HEK293 (cell line): ENCODE data around the gene VPS13D.
A peak's percentile ranks its signal among the peaks of the same experiment; 100 is the strongest.

Source experiments
- CTCF ChIA-PET: fragments of 350-600 bp; formaldehyde crosslinking; extraction: SDS; loops from one replicate; lab custom pipeline; 2021; ENCODE audit warnings: antibody characterized with exemption; lab: Yijun Ruan, JAX
- POLR2A ChIA-PET: fragments of 300-600 bp; formaldehyde crosslinking; extraction: SDS; loops from one replicate; lab custom pipeline; 2020; ENCODE audit warnings: antibody characterized with exemption, inconsistent platforms; lab: Yijun Ruan, JAX
- H3K27ac ChIP-seq: fragments of 200-500 bp; sonication (Bioruptor generic); 2 replicates; pipeline ENCODE4 v1.5.1; 2014; ENCODE audit warnings: low read depth, low read length, control low read depth, inconsistent platforms; ENCODE audit errors: extremely low read depth
- H3K36me3 ChIP-seq, 2 experiments: fragments of 200-500 bp in 1 of 2; sonication (Bioruptor generic) in 1 of 2; 1 replicate in 1 of 2; 2 replicates in 1 of 2; pipeline ENCODE4 v1.5.1; 2014 to 2017; ENCODE audit warnings: inconsistent platforms in 2 of 2, low read length in 2 of 2; ENCODE audit not compliant: control insufficient read depth in 2 of 2, insufficient read depth in 1 of 2
- H3K4me1 ChIP-seq: fragments of 200-500 bp; sonication (Bioruptor generic); 2 replicates; pipeline ENCODE4 v1.5.1; 2014; ENCODE audit warnings: mild to moderate bottlenecking, low read length, inconsistent platforms; ENCODE audit not compliant: control insufficient read depth, insufficient read depth
- H3K4me3 ChIP-seq: 2 replicates; pipeline ENCODE4 v1.5.1; 2011; ENCODE audit warnings: low read depth, mild to moderate bottlenecking, control low read depth, low read length, moderate library complexity
- H3K9me3 ChIP-seq: fragments of 200-500 bp; sonication (Bioruptor generic); 2 replicates; pipeline ENCODE4 v1.5.1; 2014; ENCODE audit warnings: low read depth, low read length, inconsistent platforms; ENCODE audit not compliant: control insufficient read depth, insufficient read depth
- KLF7 ChIP-seq: fragments of 450-650 bp; formaldehyde crosslinking; IDR thresholded peaks from 2 replicates; pipeline ENCODE4 v1.5.1; 2016; ENCODE audit warnings: missing biosample characterization, missing genetic modification characterization, borderline replicate concordance
- KLF8 ChIP-seq: fragments of 450-650 bp; formaldehyde crosslinking; IDR thresholded peaks from 2 replicates; pipeline ENCODE4 v1.5.1; 2016; ENCODE audit warnings: missing biosample characterization, missing genetic modification characterization
- ZBTB1 ChIP-seq: fragments of 450-650 bp; formaldehyde crosslinking; IDR thresholded peaks from 2 replicates; pipeline ENCODE4 v1.5.1; 2016; ENCODE audit warnings: missing biosample characterization, missing genetic modification characterization
- ZFHX2 ChIP-seq: fragments of 450-650 bp; formaldehyde crosslinking; conservative IDR thresholded peaks from 2 replicates; pipeline ENCODE4 v1.5.1; 2016; ENCODE audit warnings: missing biosample characterization, missing genetic modification characterization
- ZFP41 ChIP-seq: fragments of 450-650 bp; formaldehyde crosslinking; IDR thresholded peaks from 2 replicates; pipeline ENCODE4 v1.5.1; 2016; ENCODE audit warnings: missing biosample characterization, missing genetic modification characterization, borderline replicate concordance
- ZFP69B ChIP-seq: fragments of 450-650 bp; formaldehyde crosslinking; IDR thresholded peaks from 2 replicates; pipeline ENCODE4 v1.5.1; 2016; ENCODE audit warnings: missing biosample characterization, missing genetic modification characterization
- ZNF169 ChIP-seq: fragments of 450-650 bp; formaldehyde crosslinking; IDR thresholded peaks from 2 replicates; pipeline ENCODE4 v1.5.1; 2016; ENCODE audit warnings: missing biosample characterization, missing genetic modification characterization
- ZNF175 ChIP-seq: fragments of 450-650 bp; formaldehyde crosslinking; IDR thresholded peaks from 2 replicates; pipeline ENCODE4 v1.5.1; 2016; ENCODE audit warnings: missing biosample characterization, missing genetic modification characterization
- ZNF324 ChIP-seq: fragments of 450-650 bp; formaldehyde crosslinking; IDR thresholded peaks from 2 replicates; pipeline ENCODE4 v1.5.1; 2016; ENCODE audit warnings: missing biosample characterization, missing genetic modification characterization
- ZNF391 ChIP-seq: fragments of 450-650 bp; formaldehyde crosslinking; IDR thresholded peaks from 2 replicates; pipeline ENCODE4 v1.5.1; 2016; ENCODE audit warnings: low read depth, missing biosample characterization, missing genetic modification characterization, borderline replicate concordance
- ZNF423 ChIP-seq: fragments of 450-650 bp; formaldehyde crosslinking; IDR thresholded peaks from 2 replicates; pipeline ENCODE4 v1.5.1; 2016; ENCODE audit warnings: missing biosample characterization, missing genetic modification characterization
- ZNF510 ChIP-seq: fragments of 450-650 bp; formaldehyde crosslinking; IDR thresholded peaks from 2 replicates; pipeline ENCODE4 v1.5.1; 2018; ENCODE audit warnings: mild to moderate bottlenecking, missing genetic modification characterization, missing biosample characterization; ENCODE audit not compliant: insufficient replicate concordance
- ZNF621 ChIP-seq: fragments of 450-650 bp; formaldehyde crosslinking; IDR thresholded peaks from 2 replicates; pipeline ENCODE4 v1.5.1; 2017; ENCODE audit warnings: missing biosample characterization, missing genetic modification characterization
- ZNF626 ChIP-seq: fragments of 450-650 bp; sonication (Bioruptor Pico); formaldehyde crosslinking; IDR thresholded peaks from 2 replicates; pipeline ENCODE4 v1.5.1; 2018; ENCODE audit warnings: missing biosample characterization, missing genetic modification characterization, inconsistent platforms
- ZNF664 ChIP-seq: fragments of 450-650 bp; formaldehyde crosslinking; IDR thresholded peaks from 2 replicates; pipeline ENCODE4 v1.5.1; 2016; ENCODE audit warnings: missing biosample characterization, missing genetic modification characterization
- ZNF747 ChIP-seq: fragments of 450-650 bp; formaldehyde crosslinking; IDR thresholded peaks from 2 replicates; pipeline ENCODE4 v1.5.1; 2016; ENCODE audit warnings: missing biosample characterization, missing genetic modification characterization
- ZNF776 ChIP-seq: fragments of 450-650 bp; formaldehyde crosslinking; IDR thresholded peaks from 2 replicates; pipeline ENCODE4 v1.5.0; 2017; ENCODE audit warnings: missing biosample characterization, missing genetic modification characterization, borderline replicate concordance
- TF ChIP-seq, protein P1 (sequence below): fragments of 450-650 bp; IDR thresholded peaks from 2 replicates; pipeline ENCODE4 v1.5.1; 2018; ENCODE audit warnings: missing biosample characterization, mild to moderate bottlenecking, missing genetic modification characterization

The VPS13D gene

GRCh38 chr1:12451560-12451900 lies 221.7 kb downstream of the VPS13D start:
- Histone ChIP-seq H3K27ac (no peak overlapping the region), H3K4me3 (no peak overlapping the region), H3K36me3 (peaks cover 0 to 8% of the 10 kb centered on the region in 2 experiments; a peak in 1 of 3 replicates), H3K9me3 (no peaks in the 10 kb centered on the region), H3K4me1 (peaks cover 19% of the 10 kb centered on the region)
- ChIA-PET CTCF (interaction anchor here (0.6 kb wide), 1 partner anchor 1353 kb away, joined by 4 read pairs; no protein-coding TSS in a partner anchor), POLR2A (no interaction called here)
- TF ChIP-seq ZNF776 (tag by site-specific recombination): no peak
- 0 out of 2 replicates have a peak, but pooled peaks have one; percentile 23 for TF ChIP-seq ZNF664 (tag by site-specific recombination)

GRCh38 chr1:12452262-12452661 lies 222.4 kb downstream of the VPS13D start:
- TF ChIP-seq ZNF626 (tag by site-specific recombination): no peak
- no peak for TF ChIP-seq ZFHX2 (tag by site-specific recombination)
- TF ChIP-seq, protein P1, sequence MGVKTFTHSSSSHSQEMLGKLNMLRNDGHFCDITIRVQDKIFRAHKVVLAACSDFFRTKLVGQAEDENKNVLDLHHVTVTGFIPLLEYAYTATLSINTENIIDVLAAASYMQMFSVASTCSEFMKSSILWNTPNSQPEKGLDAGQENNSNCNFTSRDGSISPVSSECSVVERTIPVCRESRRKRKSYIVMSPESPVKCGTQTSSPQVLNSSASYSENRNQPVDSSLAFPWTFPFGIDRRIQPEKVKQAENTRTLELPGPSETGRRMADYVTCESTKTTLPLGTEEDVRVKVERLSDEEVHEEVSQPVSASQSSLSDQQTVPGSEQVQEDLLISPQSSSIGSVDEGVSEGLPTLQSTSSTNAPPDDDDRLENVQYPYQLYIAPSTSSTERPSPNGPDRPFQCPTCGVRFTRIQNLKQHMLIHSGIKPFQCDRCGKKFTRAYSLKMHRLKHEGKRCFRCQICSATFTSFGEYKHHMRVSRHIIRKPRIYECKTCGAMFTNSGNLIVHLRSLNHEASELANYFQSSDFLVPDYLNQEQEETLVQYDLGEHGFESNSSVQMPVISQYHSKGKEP: no peak
- no peak for TF ChIP-seq ZFP69B (tag by site-specific recombination)
- TF ChIP-seq KLF7 (tag by site-specific recombination): no peak
- TF ChIP-seq ZNF621: no peak
- TF ChIP-seq ZNF391 (tag by site-specific recombination): no peak
- TF ChIP-seq ZNF423 (tag by site-specific recombination): no peak
- no peak for TF ChIP-seq ZNF175
- no peak for TF ChIP-seq KLF8 (tag by site-specific recombination)
- peaks cover 19% of the 10 kb centered on the region for H3K4me1 ChIP-seq
- no peak overlapping the region for H3K27ac ChIP-seq
- peaks cover 0 to 15% of the 10 kb centered on the region in 2 experiments; a peak in 1 of 3 replicates for H3K36me3 ChIP-seq
- ChIA-PET CTCF (no interaction called here), POLR2A (no interaction called here)
- no peaks in the 10 kb centered on the region for H3K9me3 ChIP-seq
- no peak overlapping the region for H3K4me3 ChIP-seq

DNA sequence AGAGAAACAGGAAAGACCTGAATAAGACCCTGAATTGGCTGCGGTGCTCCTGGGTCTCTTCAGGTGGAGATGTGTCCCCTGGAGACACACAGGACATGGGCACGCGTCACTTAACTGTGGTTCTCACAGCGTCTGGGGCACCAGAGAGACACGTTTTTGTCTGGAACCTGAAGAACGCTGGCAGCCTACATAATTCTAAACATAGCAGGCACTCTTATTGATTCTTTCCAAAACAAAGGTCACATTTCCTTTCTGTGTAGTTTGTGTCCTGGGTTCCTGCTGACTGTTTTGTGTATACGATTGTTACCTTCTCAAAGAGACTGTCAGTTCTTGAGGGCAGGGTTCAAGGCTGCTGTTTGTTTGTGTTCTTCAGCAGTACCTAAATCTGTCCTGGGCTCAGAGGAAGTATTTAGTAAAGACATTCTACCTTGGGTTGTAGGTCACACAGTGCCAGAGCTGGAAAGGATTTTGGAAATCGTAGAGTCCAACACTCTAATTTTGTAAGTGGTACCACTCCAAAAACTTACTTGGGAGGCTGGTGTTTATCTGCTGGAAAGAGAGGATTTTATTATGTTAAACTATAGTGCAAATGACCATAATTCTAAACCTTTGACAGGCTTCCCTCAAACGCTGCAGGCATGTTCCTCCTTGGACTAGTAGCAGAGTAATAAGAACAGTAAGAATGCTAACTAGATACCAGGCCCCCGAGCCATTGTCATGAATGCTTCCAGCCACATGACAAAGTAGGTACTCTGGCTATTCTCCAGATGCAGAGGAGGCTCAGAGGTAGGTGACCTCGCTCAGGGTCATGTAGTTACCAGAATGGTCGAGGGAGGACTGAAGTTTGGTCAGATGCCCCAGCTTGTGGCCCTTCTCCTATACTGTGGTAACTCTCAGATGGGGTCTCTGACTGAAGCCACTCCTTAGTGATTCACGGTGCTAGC lies 223.8 kb downstream of the VPS13D start:
- H3K36me3 ChIP-seq: peaks cover 0 to 24% of the 10 kb centered on the region in 2 experiments; a peak in 1 of 3 replicates
- CTCF ChIA-PET: interaction anchor here (0.6 to 1.2 kb wide), 3 partner anchors 19 to 205 kb away, joined by 3 read pairs; no protein-coding TSS in a partner anchor
- peak overlapping the region; percentile 74 for H3K27ac ChIP-seq
- H3K4me1 ChIP-seq: peaks cover 19% of the 10 kb centered on the region
- no peak overlapping the region for H3K4me3 ChIP-seq
- no peaks in the 10 kb centered on the region for H3K9me3 ChIP-seq
- no peak for TF ChIP-seq ZNF169
- no peak for TF ChIP-seq ZNF510
- TF ChIP-seq ZNF324 (tag by site-specific recombination): no peak
- TF ChIP-seq ZFP41: no peak
- no peak for TF ChIP-seq ZNF747 (tag by site-specific recombination)
- TF ChIP-seq ZNF175: no peak
- no peak for TF ChIP-seq ZBTB1 (tag by site-specific recombination)
- POLR2A ChIA-PET: interaction anchor here (1.7 kb wide), 1 partner anchor 166 kb away, joined by 6 read pairs; no protein-coding TSS in a partner anchor
